GM18505 (cell line): ENCODE results near the gene PDE4D.

Experiments
- ATAC-seq: cut with Tn5 transposase; IDR thresholded peaks from one replicate; pipeline ENCODE4 v1.9.1; 2021; ENCODE audit not compliant: unreplicated experiment
- POLR2A ChIP-seq: IDR thresholded peaks from 4 replicates; pipeline ENCODE4 v1.6.1; 2011; ENCODE audit warnings: borderline replicate concordance; ENCODE audit not compliant: insufficient read depth, insufficient read length; ENCODE audit errors: extremely low read depth

PDE4D gene

GRCh38 chr5:59720063-59720462 is 173.5 kb downstream of the PDE4D start:
- ATAC-seq = no peak
- no peak for TF ChIP-seq POLR2A

- ATAC-seq = no peak
- TF ChIP-seq POLR2A = no peak
These were observed 176.5 kb downstream of the PDE4D start for GRCh38 chr5:59716966-59717500.

GRCh38 chr5:59716029-59716428 is 177.5 kb downstream of the PDE4D start:
- no peak for ATAC-seq
- TF ChIP-seq POLR2A = no peak

GRCh38 chr5:59715228-59715627 is 178.3 kb downstream of the PDE4D start:
- TF ChIP-seq POLR2A = no peak
- no peak for ATAC-seq

- TF ChIP-seq POLR2A = no peak
- ATAC-seq = no peak
These were observed 180.1 kb downstream of the PDE4D start for GRCh38 chr5:59713498-59713844.

GRCh38 chr5:59712836-59713497 is 180.6 kb downstream of the PDE4D start:
- ATAC-seq = no peak
- TF ChIP-seq POLR2A = no peak

GRCh38 chr5:59711310-59711709 is 182.2 kb downstream of the PDE4D start:
- ATAC-seq = no peak
- TF ChIP-seq POLR2A = no peak

GRCh38 chr5:59709846-59710245 is 183.7 kb downstream of the PDE4D start:
- ATAC-seq = no peak

GRCh38 chr5:59709346-59709821 is 184.1 kb downstream of the PDE4D start:
- TF ChIP-seq POLR2A = no peak
- ATAC-seq = no peak

More at GRCh38 chr5:59709846-59710245, 183.7 kb downstream of the PDE4D start:
- no peak for TF ChIP-seq POLR2A

- no peak for TF ChIP-seq POLR2A
- no peak for ATAC-seq
These were observed 188.6 kb downstream of the PDE4D start for GRCh38 chr5:59704936-59705335.

- no peak for TF ChIP-seq POLR2A
- ATAC-seq = no peak
These were observed 189.7 kb downstream of the PDE4D start for GRCh38 chr5:59703789-59704188.

GRCh38 chr5:59698207-59699178 is 195.0 kb downstream of the PDE4D start:
- no peak for ATAC-seq
- no peak for TF ChIP-seq POLR2A

GRCh38 chr5:59694411-59694810 is 199.1 kb downstream of the PDE4D start:
- TF ChIP-seq POLR2A = no peak
- ATAC-seq = no peak
